Measurements from ENCODE around the gene CDC23.
A peak's percentile ranks its signal among the peaks of the same experiment; 100 is the strongest.

CDC23 gene

DNA sequence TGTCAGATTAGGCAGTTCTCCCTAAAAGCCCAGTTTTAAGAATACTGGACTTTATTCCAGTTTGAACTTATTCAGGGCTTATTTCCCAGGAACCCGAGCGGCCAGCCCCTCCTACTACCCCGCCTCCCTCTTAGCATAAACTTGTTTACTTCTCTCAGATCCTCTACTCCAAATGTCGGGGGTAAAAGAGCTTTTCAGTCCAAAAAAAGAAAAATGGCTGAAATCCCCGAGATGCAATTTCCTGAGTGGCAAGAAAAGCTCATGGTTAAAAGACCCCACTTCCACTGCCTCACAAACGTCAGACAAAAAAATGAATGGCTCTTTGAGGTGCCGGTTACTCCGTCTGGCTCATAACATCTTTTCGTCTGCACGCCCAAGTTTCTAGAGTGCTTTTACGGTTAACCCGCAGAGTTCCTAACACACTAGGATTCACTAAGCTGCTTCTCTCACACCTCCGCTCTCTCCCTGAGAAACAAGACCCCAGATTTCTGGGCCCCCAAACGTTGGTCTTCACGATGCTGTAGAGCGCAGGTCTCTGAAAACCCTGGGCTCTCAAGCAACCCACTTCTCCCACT is 35.1 kb downstream of the CDC23 start:
- peak overlapping the region; percentile 75 for H3K4me2 ChIP-seq (ENCODE audit: low read depth, low read length, poor library complexity, severe bottlenecking)
- TF ChIP-seq, protein P1, sequence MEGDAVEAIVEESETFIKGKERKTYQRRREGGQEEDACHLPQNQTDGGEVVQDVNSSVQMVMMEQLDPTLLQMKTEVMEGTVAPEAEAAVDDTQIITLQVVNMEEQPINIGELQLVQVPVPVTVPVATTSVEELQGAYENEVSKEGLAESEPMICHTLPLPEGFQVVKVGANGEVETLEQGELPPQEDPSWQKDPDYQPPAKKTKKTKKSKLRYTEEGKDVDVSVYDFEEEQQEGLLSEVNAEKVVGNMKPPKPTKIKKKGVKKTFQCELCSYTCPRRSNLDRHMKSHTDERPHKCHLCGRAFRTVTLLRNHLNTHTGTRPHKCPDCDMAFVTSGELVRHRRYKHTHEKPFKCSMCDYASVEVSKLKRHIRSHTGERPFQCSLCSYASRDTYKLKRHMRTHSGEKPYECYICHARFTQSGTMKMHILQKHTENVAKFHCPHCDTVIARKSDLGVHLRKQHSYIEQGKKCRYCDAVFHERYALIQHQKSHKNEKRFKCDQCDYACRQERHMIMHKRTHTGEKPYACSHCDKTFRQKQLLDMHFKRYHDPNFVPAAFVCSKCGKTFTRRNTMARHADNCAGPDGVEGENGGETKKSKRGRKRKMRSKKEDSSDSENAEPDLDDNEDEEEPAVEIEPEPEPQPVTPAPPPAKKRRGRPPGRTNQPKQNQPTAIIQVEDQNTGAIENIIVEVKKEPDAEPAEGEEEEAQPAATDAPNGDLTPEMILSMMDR (IDR thresholded peaks at IDR 0.05; ENCODE audit: insufficient read depth, low read length, poor library complexity, severe bottlenecking), result no peak
- peak overlapping the region; percentile 83 for H3K27ac ChIP-seq (ENCODE audit: low read depth, low read length)
- peak overlapping the region; percentile 93 for H2AFZ ChIP-seq (ENCODE audit: low read depth, low read length, severe bottlenecking)
- H3K4me3 ChIP-seq (ENCODE audit: insufficient read depth, low read length, poor library complexity, severe bottlenecking), result peak overlapping the region; percentile 83
- no peaks in the 10 kb centered on the region for H3K9me3 ChIP-seq (ENCODE audit: insufficient read depth, low read length)
- 0 out of 2 replicates have a peak, but pooled peaks cover 10% of the 10 kb centered on the region for H3F3A ChIP-seq (ENCODE audit: insufficient read depth)
- no peaks in the 10 kb centered on the region for H4K20me1 ChIP-seq (ENCODE audit: low read depth, low read length)
- H3K27me3 ChIP-seq (ENCODE audit: low read length), result no peaks in the 10 kb centered on the region
- H3K9me2 ChIP-seq (replicated peaks; ENCODE audit: insufficient read depth, low read length), result no peaks in the 10 kb centered on the region
- peaks cover 32% of the 10 kb centered on the region for H3K79me2 ChIP-seq (ENCODE audit: insufficient read depth, low read length)
- peak overlapping the region; percentile 75 for H3K9ac ChIP-seq (ENCODE audit: low read length)
- H3K36me3 ChIP-seq (ENCODE audit: low read length), result no peaks in the 10 kb centered on the region

GRCh38 chr5:138170299-138170698 is 42.8 kb downstream of the CDC23 start:
- Histone ChIP-seq H3K27ac (ENCODE audit: low read depth, low read length) (no peak overlapping the region), H3K4me3 (ENCODE audit: insufficient read depth, low read length, poor library complexity, severe bottlenecking) (no peak overlapping the region), H3F3A (ENCODE audit: insufficient read depth) (no peaks in the 10 kb centered on the region), H3K36me3 (ENCODE audit: low read length) (peaks cover 24% of the 10 kb centered on the region; the same call in 1 of the 2 replicates), H4K20me1 (ENCODE audit: low read depth, low read length) (no peaks in the 10 kb centered on the region), H3K9me2 (replicated peaks; ENCODE audit: insufficient read depth, low read length) (no peaks in the 10 kb centered on the region), H3K27me3 (ENCODE audit: low read length) (no peaks in the 10 kb centered on the region), H3K4me2 (ENCODE audit: low read depth, low read length, poor library complexity, severe bottlenecking) (no peak overlapping the region), H3K9ac (ENCODE audit: low read length) (no peak overlapping the region), H2AFZ (ENCODE audit: low read depth, low read length, severe bottlenecking) (no peak overlapping the region), H3K79me2 (ENCODE audit: insufficient read depth, low read length) (no peaks in the 10 kb centered on the region; the same call in 1 of the 2 replicates), H3K9me3 (ENCODE audit: insufficient read depth, low read length) (no peaks in the 10 kb centered on the region)
- TF ChIP-seq EZH2phosphoT487 (conservative IDR thresholded peaks at IDR 0.05; ENCODE audit: low read length), result no peak
- TF ChIP-seq, protein P1 (IDR thresholded peaks at IDR 0.05; ENCODE audit: insufficient read depth, low read length, poor library complexity, severe bottlenecking), result no peak

DNA sequence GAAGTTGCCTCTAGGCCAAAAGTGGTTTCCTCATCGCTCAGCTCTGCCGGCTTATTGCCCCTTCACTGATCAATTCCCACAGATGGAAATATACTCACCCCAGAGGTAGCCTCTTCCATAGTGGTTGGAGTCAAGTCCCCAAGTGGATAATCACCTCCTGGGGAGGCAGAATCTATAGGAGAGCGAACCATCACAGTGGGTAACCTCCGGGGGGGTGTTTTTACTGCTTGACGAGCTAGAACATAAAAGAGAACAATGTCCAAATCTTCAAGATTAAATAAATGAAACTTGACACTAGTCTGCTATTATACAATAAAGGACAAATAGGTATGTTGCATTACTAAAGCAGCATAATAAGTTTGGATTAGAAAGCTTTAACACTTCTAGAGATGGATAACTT is 44.0 kb downstream of the CDC23 start:
- Histone ChIP-seq H2AFZ (ENCODE audit: low read depth, low read length, severe bottlenecking) (no peak overlapping the region), H3K4me3 (ENCODE audit: insufficient read depth, low read length, poor library complexity, severe bottlenecking) (no peak overlapping the region), H3K79me2 (ENCODE audit: insufficient read depth, low read length) (no peaks in the 10 kb centered on the region), H3K4me2 (ENCODE audit: low read depth, low read length, poor library complexity, severe bottlenecking) (no peak overlapping the region), H3K27ac (ENCODE audit: low read depth, low read length) (no peak overlapping the region), H3K27me3 (ENCODE audit: low read length) (no peaks in the 10 kb centered on the region), H3K9me2 (replicated peaks; ENCODE audit: insufficient read depth, low read length) (no peaks in the 10 kb centered on the region), H4K20me1 (ENCODE audit: low read depth, low read length) (no peaks in the 10 kb centered on the region), H3F3A (ENCODE audit: insufficient read depth) (no peaks in the 10 kb centered on the region), H3K9ac (ENCODE audit: low read length) (no peak overlapping the region), H3K9me3 (ENCODE audit: insufficient read depth, low read length) (no peaks in the 10 kb centered on the region), H3K36me3 (ENCODE audit: low read length) (peaks cover 24% of the 10 kb centered on the region; the same call in 1 of the 2 replicates)
- TF ChIP-seq, protein P1 (IDR thresholded peaks at IDR 0.05; ENCODE audit: insufficient read depth, low read length, poor library complexity, severe bottlenecking), result no peak
- no peak for TF ChIP-seq EZH2phosphoT487 (conservative IDR thresholded peaks at IDR 0.05; ENCODE audit: low read length)
